ENCODE data around the gene NRXN3. TPM values are rescaled to one million over a fixed set of nuclear protein-coding genes. Genes with fewer than 3 reads are reported as not detected.

The NRXN3 gene
- total RNA-seq, 2 experiments from 2014 or later, result not detected

- H3K27ac ChIP-seq (ENCODE audit: low read depth, low read length, poor library complexity, severe bottlenecking), result no peak overlapping the region
- no peaks in the 10 kb centered on the region for H3K36me3 ChIP-seq (ENCODE audit: insufficient read depth, low read length)
- TF ChIP-seq CTCF (conservative IDR thresholded peaks at IDR 0.05; ENCODE audit: low read length) (no peak), EZH2phosphoT487 (IDR thresholded peaks at IDR 0.05; ENCODE audit: borderline replicate concordance, low read depth, low read length) (no peak)
- H3K4me1 ChIP-seq (ENCODE audit: insufficient read depth, low read length, poor library complexity, severe bottlenecking), result no peaks in the 10 kb centered on the region
- no peak overlapping the region for H3K4me2 ChIP-seq (ENCODE audit: low read length)
- H3K9me2 ChIP-seq (ENCODE audit: insufficient read depth, low read length), result no peaks in the 10 kb centered on the region
- no peaks in the 10 kb centered on the region for H4K20me1 ChIP-seq (ENCODE audit: insufficient read depth, low read length)
- H3K9me3 ChIP-seq (ENCODE audit: low read length), result no peaks in the 10 kb centered on the region
- POLR2A ChIA-PET, result no interaction called here
- no peak overlapping the region for H3K4me3 ChIP-seq (ENCODE audit: low read depth, low read length, poor library complexity, severe bottlenecking)
- CTCF ChIA-PET (ENCODE audit: unreplicated experiment), result no interaction called here
- H3K79me2 ChIP-seq (ENCODE audit: insufficient read depth, low read depth, low read length), result no peaks in the 10 kb centered on the region
- intact Hi-C loops (cut with micrococcal nuclease; ENCODE audit: unreplicated experiment), result no loop called here
- no peak for DNase-seq (ENCODE audit: low spot score)
- no TSS peak for BruUV-seq (replicated peaks)
- no peak overlapping the region for H2AFZ ChIP-seq (ENCODE audit: low read length)
Measured at GRCh38 chr14:78690836-78691235, 520.7 kb downstream of the NRXN3 start.

GRCh38 chr14:78697341-78697740, 527.2 kb downstream of the NRXN3 start:
- no peaks in the 10 kb centered on the region for H3K79me2 ChIP-seq (ENCODE audit: insufficient read depth, low read depth, low read length)
- ChIA-PET POLR2A (no interaction called here), CTCF (ENCODE audit: unreplicated experiment) (no interaction called here)
- H3K27ac ChIP-seq (ENCODE audit: low read depth, low read length, poor library complexity, severe bottlenecking), result no peak overlapping the region
- H3K4me2 ChIP-seq (ENCODE audit: low read length), result no peak overlapping the region
- H3K9me3 ChIP-seq (ENCODE audit: low read length), result no peaks in the 10 kb centered on the region
- TF ChIP-seq CTCF (conservative IDR thresholded peaks at IDR 0.05; ENCODE audit: low read length), result peak; percentile 76
- TF ChIP-seq EZH2phosphoT487 (IDR thresholded peaks at IDR 0.05; ENCODE audit: borderline replicate concordance, low read depth, low read length), result no peak
- no peaks in the 10 kb centered on the region for H4K20me1 ChIP-seq (ENCODE audit: insufficient read depth, low read length)
- H2AFZ ChIP-seq (ENCODE audit: low read length), result no peak overlapping the region
- no peaks in the 10 kb centered on the region for H3K4me1 ChIP-seq (ENCODE audit: insufficient read depth, low read length, poor library complexity, severe bottlenecking)
- no peaks in the 10 kb centered on the region for H3K36me3 ChIP-seq (ENCODE audit: insufficient read depth, low read length)
- peak; percentile 7 for DNase-seq (ENCODE audit: low spot score)
- H3K9me2 ChIP-seq (ENCODE audit: insufficient read depth, low read length), result no peaks in the 10 kb centered on the region
- no TSS peak for BruUV-seq (replicated peaks)
- intact Hi-C loops (cut with micrococcal nuclease; ENCODE audit: unreplicated experiment), result no loop called here
- no peak overlapping the region for H3K4me3 ChIP-seq (ENCODE audit: low read depth, low read length, poor library complexity, severe bottlenecking)

GRCh38 chr14:78698991-78699390, 528.8 kb downstream of the NRXN3 start:
- H2AFZ ChIP-seq (ENCODE audit: low read length), result no peak overlapping the region
- no TSS peak for BruUV-seq (replicated peaks)
- no peak for TF ChIP-seq EZH2phosphoT487 (IDR thresholded peaks at IDR 0.05; ENCODE audit: borderline replicate concordance, low read depth, low read length)
- TF ChIP-seq CTCF (conservative IDR thresholded peaks at IDR 0.05; ENCODE audit: low read length), result no peak
- no peak overlapping the region for H3K27ac ChIP-seq (ENCODE audit: low read depth, low read length, poor library complexity, severe bottlenecking)
- no peaks in the 10 kb centered on the region for H4K20me1 ChIP-seq (ENCODE audit: insufficient read depth, low read length)
- POLR2A ChIA-PET, result no interaction called here
- H3K4me2 ChIP-seq (ENCODE audit: low read length), result no peak overlapping the region
- H3K4me3 ChIP-seq (ENCODE audit: low read depth, low read length, poor library complexity, severe bottlenecking), result no peak overlapping the region
- H3K4me1 ChIP-seq (ENCODE audit: insufficient read depth, low read length, poor library complexity, severe bottlenecking), result no peaks in the 10 kb centered on the region
- H3K9me3 ChIP-seq (ENCODE audit: low read length), result no peaks in the 10 kb centered on the region
- DNase-seq (ENCODE audit: low spot score), result no peak
- intact Hi-C loops (cut with micrococcal nuclease; ENCODE audit: unreplicated experiment), result no loop called here
- CTCF ChIA-PET (ENCODE audit: unreplicated experiment), result no interaction called here
- no peaks in the 10 kb centered on the region for H3K36me3 ChIP-seq (ENCODE audit: insufficient read depth, low read length)
- H3K79me2 ChIP-seq (ENCODE audit: insufficient read depth, low read depth, low read length), result no peaks in the 10 kb centered on the region
- no peaks in the 10 kb centered on the region for H3K9me2 ChIP-seq (ENCODE audit: insufficient read depth, low read length)
